IMR-90 (cell line): Measurements from ENCODE around the gene SMO.

Experiments used
- BHLHE40 ChIP-seq: fragments of 150-350 bp; IDR thresholded peaks from 2 replicates; pipeline ENCODE4 v1.6.1; 2016; ENCODE audit warnings: mild to moderate bottlenecking, low read depth, low read length
- CEBPB ChIP-seq: IDR thresholded peaks from 2 replicates; pipeline ENCODE4 v1.6.1; 2012; ENCODE audit warnings: low read depth, low read length, improper control_type of control experiment
- CTCF ChIP-seq: conservative IDR thresholded peaks from 2 replicates; pipeline ENCODE4 v1.5.1; 2012; ENCODE audit warnings: mild to moderate bottlenecking, low read depth, low read length, improper control_type of control experiment
- FOS ChIP-seq: fragments of 150-350 bp; IDR thresholded peaks from 2 replicates; pipeline ENCODE4 v1.6.1; 2016; ENCODE audit warnings: low read depth, low read length
- MAZ ChIP-seq: IDR thresholded peaks from 2 replicates; pipeline ENCODE4 v1.6.1; 2012; ENCODE audit warnings: low read depth, mild to moderate bottlenecking, low read length, improper control_type of control experiment, moderate library complexity, borderline replicate concordance
- MXI1 ChIP-seq: IDR thresholded peaks from 2 replicates; pipeline ENCODE4 v1.6.1; 2012; ENCODE audit warnings: low read depth, mild to moderate bottlenecking, low read length, moderate library complexity, borderline replicate concordance
- POLR2A ChIP-seq: IDR thresholded peaks from 2 replicates; pipeline ENCODE4 v1.6.1; 2012; ENCODE audit warnings: mild to moderate bottlenecking, low read depth, low read length
- RAD21 ChIP-seq: IDR thresholded peaks from 2 replicates; pipeline ENCODE4 v1.6.1; 2012; ENCODE audit warnings: low read length, improper control_type of control experiment
- RCOR1 ChIP-seq: IDR thresholded peaks from 2 replicates; pipeline ENCODE4 v1.6.1; 2012; ENCODE audit warnings: mild to moderate bottlenecking, low read length, improper control_type of control experiment; ENCODE audit not compliant: insufficient replicate concordance
- RFX5 ChIP-seq: IDR thresholded peaks from 2 replicates; pipeline ENCODE4 v1.8.0; 2012; ENCODE audit warnings: low read depth, mild to moderate bottlenecking, low read length, moderate library complexity
- SMC3 ChIP-seq: fragments of 150-350 bp; IDR thresholded peaks from 2 replicates; pipeline ENCODE4 v1.6.1; 2016; ENCODE audit warnings: low read depth, mild to moderate bottlenecking, antibody characterized with exemption, low read length, moderate library complexity
- TF ChIP-seq, protein P1 (sequence below): fragments of 150-350 bp; IDR thresholded peaks from 2 replicates; pipeline ENCODE4 v1.6.1; 2016; ENCODE audit warnings: low read depth, mild to moderate bottlenecking, low read length, moderate library complexity, borderline replicate concordance

DNA sequence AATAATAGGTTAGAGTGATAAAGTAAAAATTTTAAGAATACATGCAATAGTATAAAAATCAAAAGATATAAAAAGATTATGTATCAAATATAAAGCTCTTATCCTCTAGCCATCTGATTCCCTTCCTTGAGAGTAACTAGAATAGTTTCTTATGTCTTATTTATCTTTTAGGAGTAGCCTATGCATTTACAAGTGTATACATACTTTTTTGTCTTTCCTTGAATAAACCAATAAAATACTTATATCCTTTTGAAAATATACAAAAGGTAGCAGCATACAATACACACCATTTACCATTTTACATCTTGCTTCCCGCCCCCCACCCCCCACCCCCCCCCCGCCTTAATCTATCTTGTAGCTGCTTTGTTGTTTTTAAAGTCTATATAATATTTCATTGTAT, 67.8 kb downstream of the SMO start:
- TF ChIP-seq POLR2A (no peak), MXI1 (no peak), CTCF (no peak), FOS (no peak), SMC3 (no peak), RAD21 (no peak), MAZ (no peak), RCOR1 (no peak), RFX5 (no peak), BHLHE40 (no peak), CEBPB (no peak)
- TF ChIP-seq, protein P1, sequence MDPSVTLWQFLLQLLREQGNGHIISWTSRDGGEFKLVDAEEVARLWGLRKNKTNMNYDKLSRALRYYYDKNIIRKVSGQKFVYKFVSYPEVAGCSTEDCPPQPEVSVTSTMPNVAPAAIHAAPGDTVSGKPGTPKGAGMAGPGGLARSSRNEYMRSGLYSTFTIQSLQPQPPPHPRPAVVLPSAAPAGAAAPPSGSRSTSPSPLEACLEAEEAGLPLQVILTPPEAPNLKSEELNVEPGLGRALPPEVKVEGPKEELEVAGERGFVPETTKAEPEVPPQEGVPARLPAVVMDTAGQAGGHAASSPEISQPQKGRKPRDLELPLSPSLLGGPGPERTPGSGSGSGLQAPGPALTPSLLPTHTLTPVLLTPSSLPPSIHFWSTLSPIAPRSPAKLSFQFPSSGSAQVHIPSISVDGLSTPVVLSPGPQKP = no peak
